Upper lobe of left lung (tissue), 4 donors: ENCODE results near the gene ODAD2.

Experiments
- CTCF ChIP-seq, 6 experiments: fragments of 450-650 bp in 4 of 6; fragments of 200-600 bp in 2 of 6; sonication (generic) in 2 of 6; IDR thresholded peaks; one replicate each; pipeline ENCODE4 v1.5.1; 2016 to 2019; ENCODE audit warnings: antibody characterized with exemption in 6 of 6
- EP300 ChIP-seq, 4 donors: sonication (generic); formaldehyde crosslinking; IDR thresholded peaks; one replicate each; pipeline ENCODE4 v1.5.1; 2017; ENCODE audit warnings: antibody characterized with exemption in 4 of 4, control low read depth in 2 of 4
- POLR2A ChIP-seq, 4 donors: fragments of 450-650 bp; IDR thresholded peaks; one replicate each; pipeline ENCODE4 v1.5.1; 2016 to 2017; ENCODE audit warnings: antibody characterized with exemption in 4 of 4, mild to moderate bottlenecking in 2 of 4
- POLR2AphosphoS5 ChIP-seq, 2 donors: sonication (generic); formaldehyde crosslinking; IDR thresholded peaks; one replicate each; pipeline ENCODE4 v1.5.1; 2017; ENCODE audit warnings: antibody characterized with exemption in 2 of 2

GRCh38 chr10:27815846-27816245 is 183.0 kb downstream of the ODAD2 start:
- TF ChIP-seq POLR2A (IDR thresholded peaks at IDR 0.05) (no peak), CTCF (IDR thresholded peaks at IDR 0.05) (no peak), POLR2AphosphoS5 (IDR thresholded peaks at IDR 0.05) (no peak), EP300 (IDR thresholded peaks at IDR 0.05) (no peak)
